ENCODE results near the gene ALDH1A2.

DNA sequence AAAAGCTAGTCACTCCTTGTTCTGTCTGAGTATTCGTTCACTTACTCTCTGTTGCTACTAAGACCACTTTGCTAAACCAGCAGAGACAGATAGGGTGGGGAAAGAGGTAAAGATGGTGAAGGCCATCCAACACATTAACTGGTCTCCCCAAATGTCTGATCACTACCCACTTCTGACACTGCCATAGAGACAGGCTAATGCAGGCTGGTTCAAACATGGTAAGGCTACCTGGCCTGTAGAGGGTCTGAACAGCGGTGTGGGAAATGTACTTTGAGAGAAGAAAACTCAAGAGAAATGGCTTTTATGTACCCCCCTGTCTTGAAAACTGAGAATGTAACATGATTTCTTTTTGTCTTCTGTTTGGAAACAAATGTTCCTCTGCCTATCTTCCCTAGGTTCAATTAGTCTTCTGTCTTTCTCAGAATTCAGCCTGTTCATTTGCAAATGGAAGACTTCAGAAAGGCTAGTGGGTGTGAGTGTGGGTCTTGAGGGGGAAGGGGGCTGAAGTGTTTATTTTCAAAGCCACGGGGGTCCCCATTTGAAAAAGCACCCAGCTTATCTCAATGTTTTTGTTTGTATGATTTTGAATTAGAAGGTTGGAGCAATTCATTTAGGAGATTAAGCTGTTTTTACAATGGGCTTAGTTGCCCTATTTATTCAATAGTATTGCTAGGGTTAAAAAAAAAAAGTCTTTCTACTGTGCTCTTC, 15.8 kb downstream of the ALDH1A2 start:
- TF ChIP-seq, protein P1, sequence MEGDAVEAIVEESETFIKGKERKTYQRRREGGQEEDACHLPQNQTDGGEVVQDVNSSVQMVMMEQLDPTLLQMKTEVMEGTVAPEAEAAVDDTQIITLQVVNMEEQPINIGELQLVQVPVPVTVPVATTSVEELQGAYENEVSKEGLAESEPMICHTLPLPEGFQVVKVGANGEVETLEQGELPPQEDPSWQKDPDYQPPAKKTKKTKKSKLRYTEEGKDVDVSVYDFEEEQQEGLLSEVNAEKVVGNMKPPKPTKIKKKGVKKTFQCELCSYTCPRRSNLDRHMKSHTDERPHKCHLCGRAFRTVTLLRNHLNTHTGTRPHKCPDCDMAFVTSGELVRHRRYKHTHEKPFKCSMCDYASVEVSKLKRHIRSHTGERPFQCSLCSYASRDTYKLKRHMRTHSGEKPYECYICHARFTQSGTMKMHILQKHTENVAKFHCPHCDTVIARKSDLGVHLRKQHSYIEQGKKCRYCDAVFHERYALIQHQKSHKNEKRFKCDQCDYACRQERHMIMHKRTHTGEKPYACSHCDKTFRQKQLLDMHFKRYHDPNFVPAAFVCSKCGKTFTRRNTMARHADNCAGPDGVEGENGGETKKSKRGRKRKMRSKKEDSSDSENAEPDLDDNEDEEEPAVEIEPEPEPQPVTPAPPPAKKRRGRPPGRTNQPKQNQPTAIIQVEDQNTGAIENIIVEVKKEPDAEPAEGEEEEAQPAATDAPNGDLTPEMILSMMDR (conservative IDR thresholded peaks at IDR 0.05; ENCODE audit: low read depth, low read length) = no peak
- TF ChIP-seq EZH2 (IDR thresholded peaks at IDR 0.05; ENCODE audit: low read length, unreplicated experiment) = no peak

All from PC-3 (cell line).